Measurements from ENCODE around the gene HIVEP3.

Gene HIVEP3

DNA sequence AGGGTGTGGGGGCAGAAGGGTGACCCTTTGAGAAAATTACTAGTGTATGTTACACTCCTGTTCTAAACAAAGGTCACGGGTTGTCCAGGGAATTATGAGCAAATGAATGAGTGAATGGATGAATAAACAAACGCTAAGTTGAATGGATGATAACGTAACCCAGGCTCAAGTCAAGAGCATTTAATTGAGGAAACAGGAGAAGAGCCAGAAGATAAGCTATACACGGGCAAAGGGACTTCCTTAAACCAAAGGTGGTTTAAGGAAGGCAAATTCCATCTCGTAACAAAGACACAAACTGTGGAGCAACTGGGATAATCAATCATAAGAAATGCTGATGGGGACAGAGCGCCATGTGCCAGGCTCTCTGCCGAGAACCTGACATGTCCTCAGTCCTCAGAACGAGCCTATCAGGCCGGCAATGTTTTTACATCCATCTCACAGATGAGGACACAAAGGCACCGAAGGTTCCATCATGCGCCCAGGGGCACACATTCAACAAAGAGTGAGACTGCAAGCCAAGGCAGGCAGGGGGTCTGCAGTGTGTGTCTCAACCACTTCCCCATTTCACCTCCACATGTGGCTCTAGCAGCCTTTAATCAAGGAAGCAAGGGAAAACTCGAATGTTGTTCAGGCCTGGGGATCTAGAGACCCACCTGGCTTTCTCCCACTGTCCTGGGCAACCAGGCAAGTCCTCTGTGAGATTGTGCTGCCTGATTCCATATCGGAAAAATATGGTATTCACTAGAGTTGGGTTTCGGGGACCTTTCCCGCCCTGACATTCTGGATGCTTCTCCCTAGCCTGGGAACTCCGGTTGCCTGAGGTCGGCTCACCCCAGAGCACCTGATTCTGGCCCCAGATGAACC, 307.4 kb downstream of the HIVEP3 start:
- DNase-seq (ENCODE audit: low spot score): no peak

DNA sequence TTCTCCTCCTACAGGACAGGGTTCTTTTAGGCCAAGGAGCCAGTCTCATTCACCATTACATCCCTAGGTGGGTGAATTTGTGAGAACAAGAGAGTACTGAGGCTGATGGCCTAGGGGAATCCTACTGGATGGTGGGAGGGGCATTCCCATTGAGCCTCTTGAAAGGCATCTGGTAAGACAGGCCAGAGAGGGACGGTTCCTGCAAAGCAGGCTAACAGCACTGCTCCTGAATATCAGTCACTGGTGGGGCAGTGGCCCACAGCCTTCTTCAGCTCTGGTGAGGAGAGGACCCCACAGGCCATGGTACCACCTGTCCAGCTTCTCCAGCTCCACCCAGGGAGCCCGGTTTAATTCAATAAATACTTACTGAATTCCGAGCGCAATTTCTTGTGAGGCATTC, 308.4 kb downstream of the HIVEP3 start:
- DNase-seq (ENCODE audit: low spot score): no peak

- DNase-seq (ENCODE audit: low spot score): no peak
Observed at GRCh38 chr1:41609166-41609883, 309.4 kb downstream of the HIVEP3 start.

DNA sequence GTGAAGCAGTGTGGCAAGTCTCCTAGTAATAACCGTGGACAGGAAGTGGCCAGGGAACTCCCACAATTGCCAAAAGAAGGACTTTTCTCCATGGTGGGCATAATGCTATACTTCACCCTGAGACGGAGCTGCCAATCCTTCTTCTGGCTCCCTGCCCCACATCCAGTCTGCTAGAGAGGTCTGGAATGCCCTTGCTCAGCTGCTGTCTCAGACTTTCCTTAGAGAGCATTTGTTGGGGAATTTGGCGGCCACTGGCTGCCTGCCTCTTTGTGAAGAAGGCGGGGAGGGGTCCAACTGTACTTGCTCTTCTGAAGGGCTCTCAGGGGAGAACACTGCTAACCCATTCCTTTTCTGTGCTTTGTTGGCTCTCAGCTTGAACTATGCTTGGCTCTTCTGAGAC, 310.5 kb downstream of the HIVEP3 start:
- DNase-seq (ENCODE audit: low spot score): no peak

GRCh38 chr1:41607808-41608207, 310.9 kb downstream of the HIVEP3 start:
- DNase-seq (ENCODE audit: low spot score): no peak

DNA sequence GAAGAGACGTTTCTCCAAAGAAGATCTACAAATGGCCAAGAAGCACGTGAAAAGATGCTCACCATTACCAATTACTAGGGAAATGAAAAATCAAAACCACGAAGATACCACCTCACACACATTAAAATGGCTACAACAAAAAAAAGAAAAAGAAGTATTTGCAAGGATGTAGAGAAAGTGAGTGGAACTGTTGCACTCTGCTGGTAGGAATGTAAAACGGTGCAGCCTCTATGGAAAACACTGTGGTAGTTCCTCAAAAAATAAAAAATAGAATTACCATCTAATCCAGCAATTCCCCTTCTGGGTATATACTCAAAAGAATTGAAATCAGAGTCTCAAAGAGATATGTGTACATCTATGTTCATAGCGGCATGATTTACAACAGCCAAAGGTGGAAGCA, 318.8 kb downstream of the HIVEP3 start:
- no peak for DNase-seq (ENCODE audit: low spot score)

DNA sequence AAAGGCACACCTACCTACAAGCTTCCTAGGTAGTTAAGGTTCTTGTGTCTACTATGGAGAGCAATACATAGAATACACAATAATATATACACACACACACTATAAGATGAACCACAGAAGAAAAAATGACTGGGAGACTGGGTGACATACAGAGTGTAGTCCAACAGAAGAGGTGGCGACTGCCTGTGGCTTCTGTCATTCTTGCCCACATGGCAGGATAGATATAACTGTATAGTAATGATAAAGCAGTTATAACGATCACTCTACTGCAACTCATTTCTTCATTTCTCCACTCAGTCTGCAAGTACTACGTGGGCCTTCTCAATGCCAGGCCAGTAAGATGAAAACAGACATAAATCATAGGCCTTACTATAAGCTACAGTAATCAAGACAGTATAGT, 320.4 kb downstream of the HIVEP3 start:
- no peak for DNase-seq (ENCODE audit: low spot score)

GRCh38 chr1:41592451-41593125, 326.1 kb downstream of the HIVEP3 start:
- DNase-seq (ENCODE audit: low spot score): no peak

DNA sequence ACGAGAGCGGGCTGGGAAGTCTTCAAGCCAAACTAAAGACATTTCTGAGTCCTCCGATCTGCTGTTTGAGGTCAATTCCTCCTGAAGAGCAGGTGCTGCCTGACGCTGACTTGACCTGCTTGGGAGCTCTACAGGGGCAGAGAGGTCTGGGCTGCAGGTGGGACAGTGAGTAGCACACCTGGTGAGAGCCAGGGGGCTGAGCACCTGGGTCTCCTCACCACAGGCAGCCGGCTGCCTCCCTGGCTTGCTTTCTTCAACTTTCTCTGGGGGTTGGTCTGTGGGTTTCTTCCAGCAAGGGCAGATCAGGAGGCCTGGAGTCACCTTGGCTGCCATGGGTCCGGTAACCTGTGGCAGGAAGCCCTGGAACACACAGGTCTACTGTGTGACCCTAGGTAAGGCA, 326.8 kb downstream of the HIVEP3 start:
- no peak for DNase-seq (ENCODE audit: low spot score)

DNA sequence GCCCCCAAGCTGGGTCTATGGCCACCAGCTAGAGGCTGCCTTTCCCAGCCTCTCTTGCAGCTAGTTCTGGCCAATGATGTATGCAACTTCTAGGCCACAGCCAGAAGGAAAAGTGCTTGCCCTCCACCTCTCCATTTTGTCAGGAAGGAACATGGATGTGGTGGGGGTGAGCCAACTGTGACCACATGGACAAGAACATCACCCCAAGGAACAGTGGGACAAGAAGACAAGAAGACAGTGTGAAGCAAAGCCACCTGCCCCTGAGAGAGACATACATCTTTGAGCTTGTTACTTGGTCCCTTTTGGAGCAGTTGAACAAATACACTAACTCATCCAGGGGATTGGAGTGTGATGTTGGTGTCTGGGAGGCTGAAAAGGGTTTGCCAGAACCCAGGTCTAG, 328.4 kb downstream of the HIVEP3 start:
- DNase-seq (ENCODE audit: low spot score): no peak

DNA sequence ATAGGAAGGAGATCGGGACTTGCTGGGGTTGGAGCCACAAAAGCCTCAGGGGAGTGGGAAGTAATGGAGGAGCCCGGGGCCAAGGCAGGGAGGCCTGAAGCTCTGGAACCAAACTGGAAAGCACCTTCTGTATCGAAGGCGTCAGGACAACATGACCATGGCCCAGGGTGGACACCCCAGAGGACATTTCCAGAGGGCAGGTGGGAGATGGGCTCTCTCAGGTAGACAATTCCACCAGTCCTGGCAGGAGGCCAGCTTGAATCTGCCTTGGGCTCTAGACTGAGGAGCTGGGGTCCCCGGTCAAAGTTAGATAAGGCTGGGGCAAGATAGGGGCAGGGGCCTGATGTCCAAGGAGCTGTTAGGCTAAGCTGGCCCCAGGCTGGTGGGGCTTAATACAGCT, 329.3 kb downstream of the HIVEP3 start:
- no peak for DNase-seq (ENCODE audit: low spot score)

DNA sequence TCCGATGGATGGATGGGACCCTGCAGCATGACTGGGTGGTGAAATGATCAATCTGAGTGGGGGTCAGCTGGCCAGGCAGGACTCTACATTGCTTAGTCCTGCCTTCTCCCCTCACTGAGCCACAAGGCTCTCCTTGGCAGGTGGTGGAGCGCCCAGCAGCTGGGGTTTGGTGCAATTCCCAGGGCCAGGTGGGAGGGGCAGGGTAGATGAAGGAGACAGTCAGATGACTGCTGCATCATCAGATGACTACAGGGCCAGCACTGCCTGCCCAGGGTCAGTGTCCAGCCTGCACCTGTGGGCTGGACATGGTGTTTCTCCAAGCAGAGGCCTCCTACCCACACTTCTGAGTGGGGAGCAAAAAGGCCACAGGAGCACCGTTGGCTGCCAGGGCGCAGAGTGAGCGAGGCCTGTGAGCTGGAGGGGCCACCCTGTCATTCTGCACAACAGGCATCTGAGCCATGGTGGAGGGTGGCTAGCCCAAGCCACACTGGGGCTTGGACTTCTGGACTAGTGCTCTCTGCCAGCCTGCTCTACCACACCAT, 330.3 kb downstream of the HIVEP3 start:
- DNase-seq (ENCODE audit: low spot score): no peak

GRCh38 chr1:41587791-41588190, 330.9 kb downstream of the HIVEP3 start:
- DNase-seq (ENCODE audit: low spot score): no peak

DNA sequence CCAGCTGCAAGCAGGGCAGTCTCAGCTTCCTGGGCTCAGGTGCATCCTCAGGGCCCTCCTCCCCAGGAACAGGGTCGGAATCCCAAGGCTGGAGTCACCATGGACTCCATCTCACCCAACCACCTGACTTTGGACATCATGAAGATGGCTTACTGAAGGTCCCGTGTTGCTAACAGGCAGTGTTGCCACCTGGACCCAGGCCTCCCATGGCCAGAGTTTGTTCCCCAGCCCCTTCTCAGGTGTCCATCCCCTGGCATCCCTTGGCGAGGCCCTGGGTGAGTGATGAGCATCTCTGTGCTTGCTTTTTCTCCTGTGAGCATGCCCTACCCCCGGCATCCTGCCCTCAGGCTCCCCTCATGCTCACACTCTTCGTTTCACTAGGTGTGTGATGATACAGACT, 332.5 kb downstream of the HIVEP3 start:
- DNase-seq (ENCODE audit: low spot score): no peak

- DNase-seq (ENCODE audit: low spot score): no peak
Observed at GRCh38 chr1:41583658-41584547, 334.8 kb downstream of the HIVEP3 start.

DNA sequence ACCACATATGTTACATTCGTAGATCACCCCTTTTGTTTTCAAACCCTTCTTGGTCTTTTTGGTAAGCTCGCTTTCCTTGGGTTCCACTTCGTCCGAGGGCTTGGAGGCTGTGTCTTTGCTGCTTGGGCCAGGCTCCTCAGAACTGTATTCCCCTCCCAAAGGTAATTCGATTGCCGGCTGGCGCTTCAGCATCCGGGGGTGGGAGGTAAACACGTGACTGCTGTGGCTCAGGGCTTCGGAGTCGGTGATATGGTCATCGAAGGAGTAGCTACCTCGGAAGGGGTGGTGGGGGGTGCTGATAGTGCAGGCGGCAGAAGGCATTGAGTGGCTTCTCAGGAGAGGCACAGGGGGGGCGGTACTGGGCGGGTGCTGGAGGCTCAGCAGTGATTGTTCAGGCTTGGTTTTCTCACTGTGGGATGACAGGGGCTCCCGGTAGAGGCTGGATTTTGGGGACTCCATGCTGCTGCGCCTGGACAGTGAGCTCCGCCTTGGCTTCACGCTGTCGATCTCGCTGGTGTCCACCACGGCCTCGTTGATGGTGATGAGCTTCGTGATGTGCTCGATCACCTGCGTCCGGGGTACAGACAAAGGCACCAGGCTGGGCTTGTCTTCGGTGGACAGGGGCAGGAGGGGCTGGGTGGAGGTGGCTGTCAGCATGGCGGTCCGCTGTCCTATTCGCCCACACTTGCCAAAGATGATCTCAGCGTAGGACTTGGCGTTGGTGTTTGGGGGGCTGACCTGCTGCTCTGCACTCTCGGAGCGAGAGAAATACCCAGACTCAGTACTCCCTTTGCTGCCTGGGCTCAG, 335.7 kb downstream of the HIVEP3 start:
- DNase-seq (ENCODE audit: low spot score): no peak

DNA sequence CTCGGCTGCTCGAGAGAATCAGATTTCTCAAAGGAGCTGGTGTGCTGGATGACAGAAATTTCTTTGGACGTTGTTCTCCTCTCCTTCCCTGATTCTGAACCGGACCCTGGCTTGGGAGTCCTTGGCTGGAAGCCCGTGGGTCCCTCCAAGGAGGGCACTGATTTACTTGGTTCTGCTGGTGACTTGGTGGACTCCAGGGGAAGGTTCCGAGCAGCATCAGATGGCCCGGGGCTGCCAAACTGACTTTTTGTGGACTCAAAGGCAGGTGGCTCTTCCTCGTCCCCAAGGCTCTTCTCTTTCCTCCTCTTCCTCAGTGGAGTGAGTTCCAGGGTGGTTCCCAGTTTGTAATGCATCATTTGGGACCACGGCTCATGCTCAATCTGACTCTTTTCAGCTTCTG, 336.4 kb downstream of the HIVEP3 start:
- no peak for DNase-seq (ENCODE audit: low spot score)

DNA sequence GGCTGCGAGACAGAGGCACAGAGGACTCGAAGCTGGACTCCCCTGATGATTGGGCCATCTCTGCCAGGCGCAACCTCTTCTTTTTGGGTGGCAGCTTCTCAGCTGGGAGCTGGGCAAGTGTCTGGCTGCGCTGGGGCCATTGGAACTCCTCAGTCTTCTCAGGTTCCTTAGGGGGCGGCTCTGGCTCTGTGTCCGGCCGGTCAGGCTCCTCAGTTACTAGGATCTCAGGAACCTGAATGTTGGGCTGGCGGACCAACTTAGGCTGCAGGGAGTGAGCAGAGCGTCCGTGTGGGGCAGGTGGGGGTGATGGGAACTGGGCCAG, 336.8 kb downstream of the HIVEP3 start:
- no peak for DNase-seq (ENCODE audit: low spot score)

- no peak for DNase-seq (ENCODE audit: low spot score)
Observed at GRCh38 chr1:41581216-41582003, 337.3 kb downstream of the HIVEP3 start.

GRCh38 chr1:41580520-41581172, 338.1 kb downstream of the HIVEP3 start:
- no peak for DNase-seq (ENCODE audit: low spot score)
